GM12878 (cell line): ENCODE results near the gene CTNNBIP1. TPM values are rescaled to one million over a fixed set of nuclear protein-coding genes. Genes with fewer than 3 reads are reported as not detected.
"Not testable (repeated sequence)": the region's sequence is repeated elsewhere in the genome, so short reads cannot be mapped to it uniquely, and the experiment has no call there.

Source experiments
- ATAC-seq: fragments of 200-7000 bp; cut with Tn5 transposase; 3 replicates; pipeline ENCODE4 v1.9.1; 2020; ENCODE audit warnings: mild to moderate bottlenecking, moderate library complexity
- BruUV-seq: library from RNA; stranded (reverse); fragments of 400-500 nt; replicated peaks from 2 replicates; lab custom pipeline; 2021; lab: Mats Ljungman, UMichigan
- CTCF ChIA-PET: fragments of 300-600 bp; sonication (Branson Sonifier 250); formaldehyde crosslinking; extraction: SDS; loops from one replicate; lab custom pipeline; 2021; ENCODE audit warnings: inconsistent platforms; lab: Yijun Ruan, JAX
- POLR2A ChIA-PET: fragments of 350-600 bp; formaldehyde crosslinking; extraction: SDS; loops from one replicate; lab custom pipeline; 2021; ENCODE audit warnings: inconsistent platforms; lab: Charles Lee
- RAD21 ChIA-PET: fragments of 300-600 bp; sonication (Branson Sonifier 250); formaldehyde crosslinking; loops from one replicate; lab custom pipeline; 2023; ENCODE audit warnings: antibody characterized with exemption; ENCODE audit not compliant: unreplicated experiment; lab: Charles Lee
- SMC1A ChIA-PET: fragments of 300-600 bp; sonication (Branson Sonifier 250); formaldehyde crosslinking; loops from one replicate; lab custom pipeline; 2023; ENCODE audit not compliant: unreplicated experiment, uncharacterized antibody; lab: Charles Lee
- DNase-seq: peaks from one replicate; pipeline ENCODE4 v3.0.0-alpha.2; 2011; ENCODE audit warnings: low read depth, low spot score
- FAIRE-seq: peaks from 3 replicates; lab custom pipeline; 2011; peaks lifted over from hg19 to GRCh38; lab: Jason Lieb, UNC
- H2AFZ ChIP-seq: 2 replicates; pipeline ENCODE4 v1.6.0; 2011; ENCODE audit warnings: low read depth, low read length, control low read depth; ENCODE audit not compliant: control insufficient read depth
- H3K27ac ChIP-seq: 2 replicates; pipeline ENCODE4 v1.5.1; 2011; ENCODE audit warnings: control low read depth; ENCODE audit not compliant: control insufficient read depth, insufficient read depth
- H3K27me3 ChIP-seq, 2 experiments: replicated peaks in 1 of 2; 2 replicates each; pipeline versions ENCODE4 v1.6.0 to v1.6.1; 2011; ENCODE audit warnings: low read length in 1 of 2; ENCODE audit not compliant: control insufficient read depth in 2 of 2, insufficient read depth in 2 of 2
- H3K36me3 ChIP-seq, 2 experiments: 2 replicates each; pipeline ENCODE4 v1.5.1; 2011; ENCODE audit warnings: low read length in 1 of 2; ENCODE audit not compliant: control insufficient read depth in 2 of 2, insufficient read depth in 2 of 2
- H3K4me1 ChIP-seq: 2 replicates; pipeline ENCODE4 v1.6.1; 2011; ENCODE audit warnings: mild to moderate bottlenecking, low read length, moderate library complexity, mixed read lengths; ENCODE audit not compliant: control insufficient read depth, insufficient read depth
- H3K4me2 ChIP-seq: 2 replicates; pipeline ENCODE4 v1.6.0; 2011; ENCODE audit warnings: control low read depth; ENCODE audit not compliant: control insufficient read depth, insufficient read depth
- H3K4me3 ChIP-seq: fragments of 200-600 bp; sonication (generic); 2 replicates; pipeline ENCODE4 v1.5.1; 2016
- H3K79me2 ChIP-seq: 2 replicates; pipeline ENCODE4 v1.6.0; 2011; ENCODE audit warnings: low read length; ENCODE audit not compliant: control insufficient read depth, insufficient read depth
- H3K9ac ChIP-seq: 2 replicates; pipeline ENCODE4 v1.8.0; 2011; ENCODE audit warnings: low read length, control low read depth, mixed read lengths; ENCODE audit not compliant: control insufficient read depth, insufficient read depth
- H3K9me3 ChIP-seq: replicated peaks from 3 replicates; pipeline ENCODE4 v1.5.1; 2011; ENCODE audit warnings: mild to moderate bottlenecking, low read length; ENCODE audit not compliant: control insufficient read depth, insufficient read depth
- H4K20me1 ChIP-seq: 2 replicates; pipeline ENCODE4 v1.6.0; 2011; ENCODE audit not compliant: control insufficient read depth, insufficient read depth
- IRF5 ChIP-seq: fragments of 450-650 bp; IDR thresholded peaks from 2 replicates; pipeline ENCODE4 v1.6.1; 2017; ENCODE audit warnings: borderline replicate concordance
- PBX3 ChIP-seq: IDR thresholded peaks from 2 replicates; pipeline ENCODE4 v1.6.1; 2011; ENCODE audit warnings: mild to moderate bottlenecking, low read depth, low read length, moderate library complexity; ENCODE audit not compliant: insufficient replicate concordance
- SREBF1 ChIP-seq: IDR thresholded peaks from 2 replicates; pipeline ENCODE4 v1.6.1; 2012; ENCODE audit warnings: mild to moderate bottlenecking, low read length
- WGBS: methylation state at CpG from one replicate; pipeline ENCODE4 v1.1.6; 2016; ENCODE audit warnings: low lambda C conversion rate; ENCODE audit not compliant: insufficient replicate concordance, insufficient coverage; ENCODE audit errors: missing lambda C conversion rate; 5-methylcytosine and 5-hydroxymethylcytosine counted together
- in situ Hi-C: fragments of 300-500 bp; cut with MboI; formaldehyde crosslinking; loops from 9 replicates; pipeline ENCODE4 v1.14.3; 2018; ENCODE audit warnings: mixed read lengths
- intact Hi-C: fragments of 100-400 bp; cut with micrococcal nuclease; formaldehyde crosslinking; loops from one replicate; pipeline ENCODE4 v1.14.2; 2022; ENCODE audit not compliant: unreplicated experiment
- polyA plus RNA-seq, 11 experiments: library from polyadenylated mRNA; depleted of rRNA in 4 of 11; unstranded in 6 of 11; stranded (reverse) in 5 of 11; fragments of >200 nt; fragmentation: Nextera tagmentation in 4 of 11; fragmentation: Illumina TruSeq in 1 of 11; extraction: Ambion mirVana in 4 of 11; extraction: Trizol in 1 of 11; gene quantifications; 1 replicate in 1 of 11; 2 replicates in 10 of 11; pipeline versions ENCODE4 v1.2.1 to v1.2.3, GENCODE V29; 2011 to 2016; ENCODE audit warnings: inconsistent platforms in 2 of 11, missing spikeins in 2 of 11, low read depth in 1 of 11
- total RNA-seq, 4 experiments: library from RNA; depleted of rRNA in 3 of 4; stranded (reverse); fragments of >200 nt in 3 of 4; fragmentation: Illumina TruSeq in 1 of 4; extraction: Trizol in 1 of 4; gene quantifications; 2 replicates each; pipeline versions ENCODE4 v1.2.1 to v1.2.3, GENCODE V29; 2013 to 2021

CTNNBIP1 gene
- total and polyA plus RNA-seq, 10 of the 15 experiments (the other 5 are each of a cell fraction or from before 2014, with no cell fraction given), result 0.42 to 31.8 (median 10.8) TPM

GRCh38 chr1:9807541-9807940, 102.5 kb downstream of the CTNNBIP1 start:
- H3K9me3 ChIP-seq, result no peaks in the 10 kb centered on the region
- no peak for FAIRE-seq
- 79% methylated on average over 12 of the region's 12 CpGs for WGBS
- no peak overlapping the region for H3K4me2 ChIP-seq
- no peak for DNase-seq
- no peak overlapping the region for H3K4me3 ChIP-seq
- ChIA-PET RAD21 (no interaction called here), CTCF (no interaction called here), POLR2A (no interaction called here), SMC1A (no interaction called here)
- no peak for ATAC-seq
- in situ Hi-C loops (no loop called here), intact Hi-C loops (no loop called here)
- BruUV-seq, result no TSS peak
- no peak overlapping the region for H2AFZ ChIP-seq
- TF ChIP-seq IRF5 (no peak), PBX3 (no peak), SREBF1 (no peak)
- H3K36me3 ChIP-seq, result peaks cover 0 to 6% of the 10 kb centered on the region in 2 experiments; a peak in 2 of 4 replicates
- no peaks in the 10 kb centered on the region for H3K27me3 ChIP-seq
- no peak overlapping the region for H3K27ac ChIP-seq
- H3K9ac ChIP-seq, result no peak overlapping the region
- H4K20me1 ChIP-seq, result no peaks in the 10 kb centered on the region; the same call in 1 of the 2 replicates
- H3K79me2 ChIP-seq, result peaks cover 52% of the 10 kb centered on the region
- peaks cover 6% of the 10 kb centered on the region for H3K4me1 ChIP-seq

- FAIRE-seq, H3K27me3 ChIP-seq, H4K20me1 ChIP-seq, RAD21 ChIA-PET, BruUV-seq, in situ Hi-C loops, H3K4me3 ChIP-seq, H3K9me3 ChIP-seq, POLR2A ChIA-PET, H3K4me1 ChIP-seq, ATAC-seq, H3K9ac ChIP-seq, H3K4me2 ChIP-seq, intact Hi-C loops, DNase-seq, H3K27ac ChIP-seq, H2AFZ ChIP-seq, H3K36me3 ChIP-seq: not testable (repeated sequence)
- CTCF ChIA-PET, result interaction anchor here (1.4 to 2.3 kb wide), 2 partner anchors 21 to 63 kb away, joined by 3 to 8 read pairs; no protein-coding TSS in a partner anchor
- WGBS, result 96% methylated on average over 5 of the region's 5 CpGs
- H3K79me2 ChIP-seq, result peaks cover 44% of the 10 kb centered on the region
- SMC1A ChIA-PET, result interaction anchor here (0.9 to 1.5 kb wide), 3 partner anchors 9 to 60 kb away, joined by 3 read pairs; no protein-coding TSS in a partner anchor
Measured at GRCh38 chr1:9805972-9806371, 104.1 kb downstream of the CTNNBIP1 start.
